GM12878 (cell line): Measurements from ENCODE around the gene MAP3K4.

Experiments
- CBFB ChIP-seq: IDR thresholded peaks from 2 replicates; pipeline ENCODE4 v1.6.1; 2016; ENCODE audit warnings: antibody characterized with exemption, low read depth
- CHD4 ChIP-seq: fragments of 200-600 bp; sonication (generic); IDR thresholded peaks from 2 replicates; pipeline ENCODE4 v1.6.1; 2016; ENCODE audit warnings: mild to moderate bottlenecking
- CTCF ChIP-seq, 3 experiments: IDR thresholded peaks in 2 of 3; conservative IDR thresholded peaks in 1 of 3; 2 replicates each; pipeline ENCODE4 v1.5.1; 2011; ENCODE audit warnings: low read depth in 3 of 3, low read length in 3 of 3, mild to moderate bottlenecking in 3 of 3, control low read depth in 2 of 3, moderate library complexity in 2 of 3, inconsistent platforms in 1 of 3, mixed read lengths in 1 of 3; ENCODE audit not compliant: control insufficient read depth in 2 of 3, insufficient read depth in 1 of 3; ENCODE audit errors: extremely low read depth in 1 of 3
- ELK1 ChIP-seq: IDR thresholded peaks from 2 replicates; pipeline ENCODE4 v1.6.1; 2012; ENCODE audit warnings: low read depth, low read length, improper control_type of control experiment
- EP300 ChIP-seq, 2 experiments: fragments of 150-350 bp in 1 of 2; IDR thresholded peaks; 2 replicates each; pipeline ENCODE4 v1.6.1; 2011 to 2012; ENCODE audit warnings: low read depth in 2 of 2, low read length in 2 of 2, borderline replicate concordance in 1 of 2, improper control_type of control experiment in 1 of 2, inconsistent platforms in 1 of 2; ENCODE audit not compliant: control insufficient read depth in 1 of 2
- EZH2 ChIP-seq: IDR thresholded peaks from 2 replicates; pipeline ENCODE4 v1.6.1; 2012; ENCODE audit warnings: low read depth, mild to moderate bottlenecking, control low read depth, inconsistent platforms, low read length, borderline replicate concordance; ENCODE audit not compliant: control insufficient read depth
- HDAC2 ChIP-seq: fragments of 200-600 bp; sonication (generic); IDR thresholded peaks from 2 replicates; pipeline ENCODE4 v1.6.1; 2017
- POLR2A ChIP-seq: IDR thresholded peaks from 2 replicates; pipeline ENCODE4 v1.6.1; 2011; ENCODE audit warnings: low read depth, mild to moderate bottlenecking, low read length
- SIN3A ChIP-seq: IDR thresholded peaks from 2 replicates; pipeline ENCODE4 v1.6.1; 2012; ENCODE audit warnings: low read depth, low read length, improper control_type of control experiment
- SKIL ChIP-seq: fragments of 450-650 bp; IDR thresholded peaks from 2 replicates; pipeline ENCODE4 v1.6.1; 2017; ENCODE audit warnings: mild to moderate bottlenecking, low read depth, inconsistent platforms; ENCODE audit not compliant: poor library complexity, severe bottlenecking
- SREBF1 ChIP-seq: IDR thresholded peaks from 2 replicates; pipeline ENCODE4 v1.6.1; 2012; ENCODE audit warnings: mild to moderate bottlenecking, low read length

GRCh38 chr6:161150136-161150535 is 158.6 kb downstream of the MAP3K4 start:
- TF ChIP-seq HDAC2, result no peak
- TF ChIP-seq SIN3A, result no peak
- TF ChIP-seq CTCF (IDR thresholded peaks at IDR 0.05 in 2 of 3, conservative IDR thresholded peaks at IDR 0.05 in 1 of 3; ENCODE audit: control insufficient read depth in 2 of 3, extremely low read depth in 1 of 3, insufficient read depth in 1 of 3, low read depth in 3 of 3, low read length in 3 of 3), result no peak
- TF ChIP-seq POLR2A, result no peak
- TF ChIP-seq EZH2, result no peak
- no peak for TF ChIP-seq CHD4
- no peak for TF ChIP-seq ELK1
- TF ChIP-seq SKIL, result no peak
- TF ChIP-seq EP300 (IDR thresholded peaks at IDR 0.05; ENCODE audit: borderline replicate concordance in 1 of 2, control insufficient read depth in 1 of 2, low read depth in 2 of 2, low read length in 2 of 2), result no peak
- TF ChIP-seq SREBF1, result no peak
- no peak for TF ChIP-seq CBFB
